ENCODE data around the gene BLID.

- TF ChIP-seq CTCF (optimal IDR thresholded peaks at IDR 0.05 in 1 of 3, IDR thresholded peaks at IDR 0.05 in 1 of 3, conservative IDR thresholded peaks at IDR 0.05 in 1 of 3; ENCODE audit: extremely low read depth in 1 of 3, insufficient read depth in 2 of 3, low read length in 3 of 3) (no peak), EZH2 (IDR thresholded peaks at IDR 0.05; ENCODE audit: low read length) (no peak)
Observed at GRCh38 chr11:122098261-122098980, 17.6 kb downstream of the BLID start.

Measured in keratinocyte (primary cell).